OCI-M2 (cell line): ENCODE results near the gene PCDHA1.

Experiments used
- DNase-seq: peaks from one replicate; lab custom pipeline; 2025; ENCODE audit not compliant: unreplicated experiment; lab: John Stamatoyannopoulos, UW

Gene PCDHA1

GRCh38 chr5:140986117-140986521, 200.2 kb downstream of the PCDHA1 start:
- DNase-seq = no peak

GRCh38 chr5:140988100-140988499, 202.2 kb downstream of the PCDHA1 start:
- no peak for DNase-seq

GRCh38 chr5:140988608-140989007, 202.7 kb downstream of the PCDHA1 start:
- DNase-seq = no peak

- no peak for DNase-seq
Measured at GRCh38 chr5:140989254-140990020, 203.5 kb downstream of the PCDHA1 start.

GRCh38 chr5:140992828-140993227, 206.9 kb downstream of the PCDHA1 start:
- no peak for DNase-seq

GRCh38 chr5:140996060-140996459, 210.1 kb downstream of the PCDHA1 start:
- DNase-seq = no peak

GRCh38 chr5:140998921-140999410, 213.0 kb downstream of the PCDHA1 start:
- DNase-seq = no peak

GRCh38 chr5:141001446-141001843, 215.5 kb downstream of the PCDHA1 start:
- no peak for DNase-seq

- no peak for DNase-seq
Measured at GRCh38 chr5:141001844-141002604, 216.1 kb downstream of the PCDHA1 start.

- DNase-seq = no peak
Measured at GRCh38 chr5:141002605-141002965, 216.6 kb downstream of the PCDHA1 start.

GRCh38 chr5:141003031-141003430, 217.1 kb downstream of the PCDHA1 start:
- no peak for DNase-seq

- no peak for DNase-seq
Measured at GRCh38 chr5:141003791-141004611, 218.1 kb downstream of the PCDHA1 start.

- DNase-seq = no peak
Measured at GRCh38 chr5:141007791-141008190, 221.9 kb downstream of the PCDHA1 start.

GRCh38 chr5:141010047-141010793, 224.3 kb downstream of the PCDHA1 start:
- DNase-seq = no peak

- no peak for DNase-seq
Measured at GRCh38 chr5:141017943-141018342, 232.0 kb downstream of the PCDHA1 start.

- no peak for DNase-seq
Measured at GRCh38 chr5:141022384-141022783, 236.4 kb downstream of the PCDHA1 start.

GRCh38 chr5:141031006-141031405, 245.1 kb downstream of the PCDHA1 start:
- no peak for DNase-seq

GRCh38 chr5:141032626-141033025, 246.7 kb downstream of the PCDHA1 start:
- DNase-seq = no peak

- no peak for DNase-seq
Measured at GRCh38 chr5:141039061-141039460, 253.1 kb downstream of the PCDHA1 start.

- no peak for DNase-seq
Measured at GRCh38 chr5:141039517-141039916, 253.6 kb downstream of the PCDHA1 start.
